SK-N-SH treated with all-trans-retinoic acid at 6 μM for 48 hours (cell line): Measurements from ENCODE around the gene DHRS3.

Experiments
- ATAC-seq: fragments of 200-7000 bp; cut with Tn5 transposase; 3 replicates; pipeline ENCODE4 v1.9.1; 2020; ENCODE audit warnings: mild to moderate bottlenecking, moderate library complexity
- ARNTL ChIP-seq: fragments of 450-650 bp; formaldehyde crosslinking; IDR thresholded peaks from 2 replicates; pipeline ENCODE4 v1.5.0; 2020; ENCODE audit warnings: low read depth, mild to moderate bottlenecking, moderate library complexity, borderline replicate concordance
- BACH2 ChIP-seq: fragments of 250-450 bp; sonication (Bioruptor Pico); IDR thresholded peaks from 2 replicates; pipeline ENCODE4 v1.9.0; 2021; ENCODE audit warnings: mild to moderate bottlenecking, borderline replicate concordance
- CREB5 ChIP-seq: fragments of 250-450 bp; sonication (Bioruptor Pico); IDR thresholded peaks from 2 replicates; pipeline ENCODE4 v1.5.1; 2020; ENCODE audit warnings: low read depth, mild to moderate bottlenecking, moderate library complexity
- CSDC2 ChIP-seq: fragments of 250-450 bp; sonication (Bioruptor Pico); IDR thresholded peaks from 2 replicates; pipeline ENCODE4 v1.5.0; 2020; ENCODE audit warnings: mild to moderate bottlenecking, moderate library complexity
- ESRRG ChIP-seq: fragments of 250-450 bp; sonication (Bioruptor Pico); IDR thresholded peaks from 2 replicates; pipeline ENCODE4 v1.6.1; 2021; ENCODE audit warnings: mild to moderate bottlenecking
- GLIS3 ChIP-seq: fragments of 250-450 bp; sonication (Bioruptor Pico); IDR thresholded peaks from 2 replicates; pipeline ENCODE4 v1.5.0; 2020; ENCODE audit warnings: mild to moderate bottlenecking, moderate library complexity
- ISL1 ChIP-seq: fragments of 250-450 bp; sonication (Bioruptor Pico); IDR thresholded peaks from 2 replicates; pipeline ENCODE4 v2.1.2; 2022; ENCODE audit warnings: mild to moderate bottlenecking, moderate library complexity
- OSR1 ChIP-seq: fragments of 250-450 bp; sonication (Bioruptor Pico); IDR thresholded peaks from 2 replicates; pipeline ENCODE4 v1.8.0; 2022; ENCODE audit warnings: moderate library complexity, mild to moderate bottlenecking, inconsistent platforms
- PATZ1 ChIP-seq: fragments of 250-450 bp; sonication (Bioruptor Pico); IDR thresholded peaks from 2 replicates; pipeline ENCODE4 v1.8.0; 2020; ENCODE audit warnings: mild to moderate bottlenecking, moderate library complexity, borderline replicate concordance
- POU6F1 ChIP-seq: fragments of 250-450 bp; sonication (Bioruptor Pico); IDR thresholded peaks from 2 replicates; pipeline ENCODE4 v1.8.0; 2021; ENCODE audit warnings: low read depth, mild to moderate bottlenecking, moderate library complexity, borderline replicate concordance
- PPARA ChIP-seq: fragments of 250-450 bp; sonication (Bioruptor Pico); IDR thresholded peaks from 2 replicates; pipeline ENCODE4 v1.5.0; 2020; ENCODE audit warnings: mild to moderate bottlenecking, borderline replicate concordance
- RARB ChIP-seq: fragments of 250-450 bp; sonication (Bioruptor Pico); IDR thresholded peaks from 2 replicates; pipeline ENCODE4 v1.8.0; 2021; ENCODE audit warnings: mild to moderate bottlenecking, moderate library complexity
- SNAI2 ChIP-seq: fragments of 250-450 bp; sonication (Bioruptor Pico); IDR thresholded peaks from 2 replicates; pipeline ENCODE4 v1.5.0; 2020; ENCODE audit warnings: mild to moderate bottlenecking, moderate library complexity
- TCF4 ChIP-seq: fragments of 250-450 bp; sonication (Bioruptor Pico); IDR thresholded peaks from 2 replicates; pipeline ENCODE4 v1.8.0; 2021; ENCODE audit warnings: mild to moderate bottlenecking, moderate library complexity, borderline replicate concordance
- TOX ChIP-seq: fragments of 250-450 bp; sonication (Bioruptor Pico); IDR thresholded peaks from 2 replicates; pipeline ENCODE4 v1.8.0; 2021; ENCODE audit warnings: mild to moderate bottlenecking, moderate library complexity, borderline replicate concordance
- TSHZ2 ChIP-seq: fragments of 250-450 bp; sonication (Bioruptor Pico); IDR thresholded peaks from 2 replicates; pipeline ENCODE4 v1.5.0; 2020; ENCODE audit warnings: mild to moderate bottlenecking, moderate library complexity
- ZC3H10 ChIP-seq: fragments of 250-450 bp; sonication (Bioruptor Pico); IDR thresholded peaks from 2 replicates; pipeline ENCODE4 v1.5.1; 2021; ENCODE audit warnings: mild to moderate bottlenecking, moderate library complexity
- ZFP3 ChIP-seq: fragments of 250-450 bp; sonication (Bioruptor Pico); IDR thresholded peaks from 2 replicates; pipeline ENCODE4 v1.5.0; 2020; ENCODE audit warnings: mild to moderate bottlenecking, moderate library complexity
- ZFP30 ChIP-seq: fragments of 450-650 bp; formaldehyde crosslinking; IDR thresholded peaks from 2 replicates; pipeline ENCODE4 v1.5.0; 2022; ENCODE audit warnings: mild to moderate bottlenecking, moderate library complexity
- ZNF565 ChIP-seq: fragments of 450-650 bp; formaldehyde crosslinking; conservative IDR thresholded peaks from 2 replicates; pipeline ENCODE4 v1.5.0; 2020; ENCODE audit warnings: low read depth, mild to moderate bottlenecking, moderate library complexity
- ZNF70 ChIP-seq: fragments of 450-650 bp; formaldehyde crosslinking; IDR thresholded peaks from 2 replicates; pipeline ENCODE4 v1.5.0; 2020; ENCODE audit warnings: mild to moderate bottlenecking, moderate library complexity
- ZNF8 ChIP-seq: fragments of 450-650 bp; formaldehyde crosslinking; IDR thresholded peaks from 2 replicates; pipeline ENCODE4 v1.5.0; 2020; ENCODE audit warnings: mild to moderate bottlenecking, moderate library complexity

Gene DHRS3

GRCh38 chr1:12521096-12521495 lies 96.9 kb downstream of the DHRS3 start:
- TF ChIP-seq ARNTL (CRISPR knock-in tag) (no peak), TSHZ2 (CRISPR knock-in tag) (peak; percentile 83; the same call in 1 of the 2 replicates), TCF4 (CRISPR knock-in tag) (peak; percentile 74), ZFP3 (peak; percentile 82; the same call in 1 of the 2 replicates), ZC3H10 (no peak), CSDC2 (no peak), OSR1 (CRISPR knock-in tag) (no peak), ZNF565 (CRISPR knock-in tag) (no peak), SNAI2 (no peak), PATZ1 (CRISPR knock-in tag) (no peak), TOX (CRISPR knock-in tag) (no peak), ZNF70 (CRISPR knock-in tag) (peak; percentile 90)
- ATAC-seq: peak; percentile 62

GRCh38 chr1:12519693-12520364 lies 98.2 kb downstream of the DHRS3 start:
- no peak for ATAC-seq

GRCh38 chr1:12518931-12519692 lies 98.9 kb downstream of the DHRS3 start:
- ATAC-seq: no peak; the same call in 2 of the 3 replicates
- TF ChIP-seq RARB (CRISPR knock-in tag): no peak
- no peak for TF ChIP-seq BACH2 (CRISPR knock-in tag)
- TF ChIP-seq ZFP3: no peak
- no peak for TF ChIP-seq OSR1 (CRISPR knock-in tag)
- no peak for TF ChIP-seq TOX (CRISPR knock-in tag)
- TF ChIP-seq ZNF565 (CRISPR knock-in tag): no peak
- no peak for TF ChIP-seq SNAI2
- no peak for TF ChIP-seq ZNF70 (CRISPR knock-in tag)
- no peak for TF ChIP-seq ZFP30
- no peak for TF ChIP-seq GLIS3
- no peak for TF ChIP-seq CREB5 (CRISPR knock-in tag)
- no peak for TF ChIP-seq TCF4 (CRISPR knock-in tag)
- TF ChIP-seq TSHZ2 (CRISPR knock-in tag): no peak
- no peak for TF ChIP-seq POU6F1 (CRISPR knock-in tag)
- no peak for TF ChIP-seq ESRRG (CRISPR knock-in tag)
- TF ChIP-seq ZC3H10: no peak

More at GRCh38 chr1:12519693-12520364, 98.2 kb downstream of the DHRS3 start:
- no peak for TF ChIP-seq ZNF70 (CRISPR knock-in tag)
- no peak for TF ChIP-seq ARNTL (CRISPR knock-in tag)
- TF ChIP-seq PPARA (CRISPR knock-in tag): no peak
- no peak for TF ChIP-seq ISL1 (CRISPR knock-in tag)
- no peak for TF ChIP-seq RARB (CRISPR knock-in tag)
- TF ChIP-seq ZC3H10: no peak
- no peak for TF ChIP-seq ZNF565 (CRISPR knock-in tag)
- no peak for TF ChIP-seq OSR1 (CRISPR knock-in tag)
- no peak for TF ChIP-seq ZFP30
- TF ChIP-seq GLIS3: no peak
- TF ChIP-seq BACH2 (CRISPR knock-in tag): no peak
- no peak for TF ChIP-seq ZNF8 (CRISPR knock-in tag)
- no peak for TF ChIP-seq CREB5 (CRISPR knock-in tag)
- no peak for TF ChIP-seq ZFP3
